Measurements from ENCODE around the gene ALPI.
"Not testable (repeated sequence)": the region's sequence is repeated elsewhere in the genome, so short reads cannot be mapped to it uniquely, and the experiment has no call there.

The ALPI gene

DNA sequence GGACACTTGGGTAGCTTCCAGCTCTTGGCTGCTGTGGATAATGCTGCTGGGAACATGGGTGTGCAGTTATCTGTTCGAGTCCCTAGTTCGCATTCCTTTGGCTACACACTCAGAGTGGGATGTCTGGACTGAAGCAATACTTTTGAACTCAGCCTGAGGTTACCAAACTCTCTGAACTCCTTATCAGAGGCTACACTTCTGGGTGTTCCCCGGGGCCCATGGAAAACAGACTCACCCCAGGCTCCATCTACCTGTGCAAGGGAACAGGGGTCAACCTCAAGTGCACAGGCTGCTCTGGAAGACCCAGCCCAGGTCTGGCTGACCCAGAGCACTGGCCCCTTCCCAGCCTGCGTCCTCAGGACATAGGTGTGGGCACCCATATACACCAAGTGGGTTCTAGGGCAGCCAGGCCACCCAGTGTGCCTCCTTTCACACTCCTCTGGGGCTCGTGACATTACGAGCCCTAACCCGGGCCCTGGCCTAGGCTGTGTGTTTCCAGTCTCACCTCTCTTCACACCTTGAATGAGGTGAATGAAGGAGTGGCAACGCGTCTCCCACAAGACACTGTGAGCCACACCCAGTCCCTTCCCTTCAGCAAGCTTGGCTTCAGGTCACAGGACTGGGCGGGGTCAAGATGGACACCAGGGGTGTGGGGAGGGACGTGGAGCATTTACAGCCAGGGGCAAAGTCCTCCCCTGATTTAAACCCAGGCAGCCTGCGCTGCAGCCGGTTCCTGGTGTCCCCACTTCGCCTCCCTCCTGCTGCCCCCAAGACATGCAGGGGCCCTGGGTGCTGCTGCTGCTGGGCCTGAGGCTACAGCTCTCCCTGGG is at the start of gene ALPI:
Gene ALPI, plus strand, starts transcription at position 728 of the 830 bp plus-strand sequence. Its CDS starts 47 bp downstream, at position 775.
- DNase-seq (ENCODE audit: low read depth in 2 of 2), result no peak

DNA sequence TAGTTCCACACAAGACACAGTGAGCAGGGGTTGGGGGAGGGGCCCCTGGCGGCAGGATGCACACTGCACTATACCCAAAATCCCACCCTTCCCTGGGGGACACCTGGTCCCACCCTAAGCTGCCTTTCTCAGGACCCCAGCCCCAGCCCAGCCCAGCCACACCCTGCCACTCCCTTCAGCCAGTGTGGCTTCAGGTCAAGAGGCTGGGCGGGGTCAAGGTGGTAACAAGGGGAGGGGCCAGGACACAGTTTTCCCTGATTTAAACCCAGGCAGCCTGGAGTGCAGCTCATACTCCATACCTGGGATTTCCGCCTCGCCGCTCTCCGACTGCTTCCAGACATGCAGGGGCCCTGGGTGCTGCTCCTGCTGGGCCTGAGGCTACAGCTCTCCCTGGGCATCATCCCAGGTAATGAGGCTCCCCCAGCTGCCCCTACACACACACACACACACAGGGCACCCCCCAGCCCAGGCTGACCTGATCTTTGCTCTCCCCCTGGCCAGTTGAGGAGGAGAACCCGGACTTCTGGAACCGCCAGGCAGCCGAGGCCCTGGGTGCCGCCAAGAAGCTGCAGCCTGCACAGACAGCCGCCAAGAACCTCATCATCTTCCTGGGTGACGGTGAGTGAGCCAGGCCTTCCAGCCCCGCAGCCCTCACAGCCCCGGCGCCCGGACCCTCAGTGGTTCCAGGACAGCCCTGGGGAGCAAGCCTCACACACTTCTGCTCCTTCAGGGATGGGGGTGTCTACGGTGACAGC is 49.2 kb upstream of the ALPI start, which contains the start of gene ALPG:
Gene ALPG, plus strand, starts transcription at position 289 of the 755 bp plus-strand sequence. Its CDS starts 51 bp downstream, at position 340.
- DNase-seq (ENCODE audit: low read depth in 2 of 2), result no peak

DNA sequence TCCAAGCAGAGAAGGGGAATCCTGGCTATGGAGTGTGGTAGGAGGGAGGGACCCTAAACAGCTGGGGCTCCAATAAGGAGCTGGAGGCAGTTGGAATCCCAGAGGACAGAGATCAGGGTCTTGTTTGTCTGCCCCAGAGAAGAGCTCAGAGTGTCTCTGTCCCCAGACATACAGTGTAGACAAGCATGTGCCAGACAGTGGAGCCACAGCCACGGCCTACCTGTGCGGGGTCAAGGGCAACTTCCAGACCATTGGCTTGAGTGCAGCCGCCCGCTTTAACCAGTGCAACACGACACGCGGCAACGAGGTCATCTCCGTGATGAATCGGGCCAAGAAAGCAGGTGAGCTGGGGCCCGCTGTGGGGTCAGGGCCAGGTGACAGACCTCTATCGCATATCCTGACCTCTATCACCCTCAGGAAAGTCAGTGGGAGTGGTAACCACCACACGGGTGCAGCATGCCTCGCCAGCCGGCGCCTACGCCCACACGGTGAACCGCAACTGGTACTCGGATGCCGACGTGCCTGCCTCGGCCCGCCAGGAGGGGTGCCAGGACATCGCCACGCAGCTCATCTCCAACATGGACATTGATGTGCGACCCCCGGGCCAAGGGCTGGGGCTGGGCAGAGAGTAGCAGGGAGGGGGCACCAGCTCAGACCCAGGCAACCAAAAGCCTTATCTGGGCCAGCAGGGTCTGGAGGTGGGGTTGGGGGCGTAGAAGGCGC is 48.4 kb upstream of the ALPI start:
- DNase-seq (ENCODE audit: low read depth in 2 of 2), result not testable (repeated sequence)

DNA sequence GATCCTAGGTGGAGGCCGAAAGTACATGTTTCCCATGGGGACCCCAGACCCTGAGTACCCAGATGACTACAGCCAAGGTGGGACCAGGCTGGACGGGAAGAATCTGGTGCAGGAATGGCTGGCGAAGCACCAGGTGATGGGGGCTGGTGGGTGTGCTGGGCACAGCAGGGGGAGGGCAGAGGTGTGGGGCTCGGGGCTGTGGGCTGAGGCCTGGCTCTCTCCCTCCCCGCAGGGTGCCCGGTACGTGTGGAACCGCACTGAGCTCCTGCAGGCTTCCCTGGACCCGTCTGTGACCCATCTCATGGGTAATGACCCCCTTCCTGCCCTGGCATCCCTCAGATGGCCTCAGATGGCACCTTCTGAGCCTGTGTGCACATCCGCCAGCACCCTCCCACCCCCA is 47.7 kb upstream of the ALPI start:
- not testable (repeated sequence) for DNase-seq (ENCODE audit: low read depth in 2 of 2)

DNA sequence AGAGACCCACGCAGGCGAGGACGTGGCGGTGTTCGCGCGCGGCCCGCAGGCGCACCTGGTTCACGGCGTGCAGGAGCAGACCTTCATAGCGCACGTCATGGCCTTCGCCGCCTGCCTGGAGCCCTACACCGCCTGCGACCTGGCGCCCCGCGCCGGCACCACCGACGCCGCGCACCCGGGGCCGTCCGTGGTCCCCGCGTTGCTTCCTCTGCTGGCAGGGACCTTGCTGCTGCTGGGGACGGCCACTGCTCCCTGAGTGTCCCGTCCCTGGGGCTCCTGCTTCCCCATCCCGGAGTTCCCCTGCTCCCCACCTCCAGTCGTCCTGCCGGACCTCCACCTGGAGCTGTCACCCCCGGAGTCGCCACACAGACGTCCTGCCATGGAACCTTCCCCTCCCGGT is 46.3 kb upstream of the ALPI start:
- DNase-seq (ENCODE audit: low read depth in 2 of 2), result not testable (repeated sequence)

DNA sequence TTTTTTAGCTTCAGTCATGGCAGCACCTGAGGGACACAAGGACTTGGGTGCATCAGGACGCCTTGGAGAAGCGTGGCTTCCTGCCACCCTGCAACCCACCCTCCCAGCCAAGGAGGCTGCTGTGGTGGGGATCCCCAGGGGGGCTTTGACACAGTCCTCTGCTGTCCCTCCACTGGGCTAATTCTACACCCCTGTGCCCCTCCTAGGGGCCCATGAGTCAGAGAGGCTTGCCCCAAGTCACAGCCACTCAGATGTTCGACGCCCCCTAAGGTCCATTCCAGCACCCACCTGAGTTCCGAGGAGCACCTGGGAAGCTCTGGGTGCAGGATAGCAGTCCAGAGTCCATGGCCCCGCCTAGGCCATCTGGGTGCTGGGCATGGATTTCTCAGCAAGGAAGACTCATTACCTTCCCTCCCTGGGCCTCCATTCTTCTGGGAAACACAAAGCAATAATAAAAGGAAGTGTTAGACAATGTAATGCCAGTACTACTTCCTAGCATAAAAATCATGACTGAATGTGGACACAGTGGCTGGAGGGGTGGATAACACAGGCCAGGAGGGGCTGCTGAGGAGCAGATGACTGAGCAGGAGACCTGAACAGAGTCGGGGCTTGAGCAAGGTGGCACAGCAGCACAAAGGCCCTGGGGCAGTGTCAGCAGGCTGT is 45.6 kb upstream of the ALPI start:
- DNase-seq (ENCODE audit: low read depth in 2 of 2), result no peak

DNA sequence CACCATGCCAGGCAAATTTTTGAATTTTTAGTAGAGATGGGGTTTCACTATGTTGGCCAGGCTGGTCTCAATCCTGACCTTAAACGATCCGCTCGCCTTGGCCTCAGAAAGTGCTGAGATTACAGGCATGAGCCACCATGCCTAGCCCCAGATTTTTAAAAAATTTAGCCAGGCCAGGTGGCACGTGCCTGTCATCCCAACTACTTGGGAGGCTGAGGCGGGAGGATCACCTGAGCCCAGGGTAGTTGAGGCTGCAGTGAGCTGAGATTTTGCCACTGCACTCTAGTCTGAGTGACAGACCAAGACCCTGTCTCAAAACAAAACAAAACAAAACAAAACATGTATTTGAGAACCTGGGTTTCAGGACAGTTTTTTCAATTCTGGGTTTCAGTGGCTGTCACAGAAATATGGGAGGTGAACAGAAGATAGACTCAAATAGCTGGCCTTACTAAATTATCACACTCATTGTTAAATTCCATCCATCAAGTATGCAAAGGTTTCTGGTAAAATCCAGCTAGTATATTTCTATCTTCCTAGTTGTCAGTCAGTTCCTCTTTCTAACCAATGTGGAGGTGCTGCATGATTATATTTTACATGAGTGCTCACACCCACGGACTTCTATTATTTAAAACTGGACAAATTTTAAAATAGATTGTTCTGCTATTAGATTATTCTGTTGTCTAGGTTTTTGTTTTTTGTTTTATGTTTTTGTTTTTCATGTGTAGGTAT is 43.9 kb upstream of the ALPI start:
- DNase-seq (ENCODE audit: low read depth in 2 of 2), result no peak

DNA sequence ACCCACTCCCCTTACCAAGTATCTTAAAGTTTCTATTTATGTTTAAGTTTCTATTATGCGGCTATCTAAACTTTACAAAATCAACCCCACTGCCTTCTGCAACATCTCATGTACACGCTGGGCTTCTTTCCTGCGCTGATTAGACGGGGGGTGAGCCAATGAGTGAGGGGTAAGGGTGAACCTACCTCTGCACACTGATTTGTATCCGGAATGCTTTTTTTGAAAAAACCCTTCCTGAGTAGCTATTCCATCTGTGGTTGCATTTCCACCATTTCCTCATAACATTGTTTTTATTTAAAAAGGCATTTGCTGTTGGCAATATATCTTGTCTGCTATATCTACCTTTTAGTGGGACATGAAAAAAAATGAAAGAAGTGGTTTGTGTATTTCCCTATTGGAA is 43.0 kb upstream of the ALPI start:
- no peak for DNase-seq (ENCODE audit: low read depth in 2 of 2)

DNA sequence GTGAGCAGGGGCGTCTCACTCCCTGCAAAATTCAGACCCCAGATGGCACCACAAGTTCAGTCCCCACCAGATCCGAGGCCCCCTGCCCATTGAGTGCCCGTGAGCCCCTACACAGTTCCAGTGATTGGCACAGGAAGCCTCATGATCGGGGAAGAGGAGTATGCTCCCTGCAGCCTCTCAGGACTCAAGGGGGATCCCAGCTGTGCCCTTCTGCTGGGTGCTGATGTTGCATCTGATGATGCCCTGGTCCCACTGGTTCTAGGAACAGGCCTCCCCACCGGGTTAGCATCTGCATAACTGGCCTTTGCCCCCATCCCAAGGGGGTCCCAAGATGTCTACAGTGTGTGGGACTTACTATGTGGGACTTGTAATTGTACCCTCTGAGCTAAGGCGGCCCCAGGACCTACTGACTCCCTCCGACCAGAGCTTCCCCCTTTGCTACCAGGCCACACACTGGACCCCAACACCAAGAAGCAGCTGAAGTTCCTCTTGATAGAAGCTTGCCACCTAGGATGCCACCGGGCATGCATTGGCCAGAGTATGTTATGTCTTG is 40.7 kb upstream of the ALPI start:
- DNase-seq (ENCODE audit: low read depth in 2 of 2), result no peak

DNA sequence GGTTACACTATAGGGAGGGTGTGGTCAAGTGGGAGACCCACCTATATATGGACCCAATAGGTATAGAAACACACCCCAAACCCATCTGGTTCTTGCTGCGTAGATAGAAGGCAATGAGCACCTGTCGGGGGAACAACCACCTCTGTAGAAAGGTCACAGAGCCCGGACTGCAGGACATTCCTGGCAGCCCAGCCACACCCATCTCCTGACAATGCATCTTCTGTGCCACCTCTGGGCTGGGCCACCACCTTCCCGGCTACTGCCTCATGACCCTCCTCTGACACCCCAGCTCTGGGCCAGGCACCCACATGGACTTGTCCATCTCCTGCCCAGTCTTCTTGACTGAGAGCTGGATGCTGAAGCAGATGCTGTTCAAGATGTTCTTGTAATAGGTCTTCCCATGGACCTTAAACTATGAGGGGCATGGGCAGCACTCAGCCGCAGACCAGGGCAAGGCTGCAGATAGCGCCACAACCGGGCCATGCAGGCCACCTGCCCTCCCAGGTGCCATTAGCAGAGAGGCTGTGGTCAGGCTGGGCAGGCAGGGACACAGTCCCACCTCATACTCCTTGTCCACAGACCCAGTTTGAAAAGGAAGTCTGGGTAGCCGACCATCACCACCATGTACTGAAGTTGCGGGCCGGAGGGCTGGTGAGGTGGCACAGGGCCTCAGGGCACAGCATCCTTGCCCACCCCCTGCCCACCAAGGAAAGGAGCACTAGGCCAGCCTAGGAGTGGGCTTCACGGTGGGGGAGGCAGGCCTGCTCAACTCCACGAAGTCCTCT is 40.0 kb upstream of the ALPI start:
- no peak for DNase-seq (ENCODE audit: low read depth in 2 of 2)

DNA sequence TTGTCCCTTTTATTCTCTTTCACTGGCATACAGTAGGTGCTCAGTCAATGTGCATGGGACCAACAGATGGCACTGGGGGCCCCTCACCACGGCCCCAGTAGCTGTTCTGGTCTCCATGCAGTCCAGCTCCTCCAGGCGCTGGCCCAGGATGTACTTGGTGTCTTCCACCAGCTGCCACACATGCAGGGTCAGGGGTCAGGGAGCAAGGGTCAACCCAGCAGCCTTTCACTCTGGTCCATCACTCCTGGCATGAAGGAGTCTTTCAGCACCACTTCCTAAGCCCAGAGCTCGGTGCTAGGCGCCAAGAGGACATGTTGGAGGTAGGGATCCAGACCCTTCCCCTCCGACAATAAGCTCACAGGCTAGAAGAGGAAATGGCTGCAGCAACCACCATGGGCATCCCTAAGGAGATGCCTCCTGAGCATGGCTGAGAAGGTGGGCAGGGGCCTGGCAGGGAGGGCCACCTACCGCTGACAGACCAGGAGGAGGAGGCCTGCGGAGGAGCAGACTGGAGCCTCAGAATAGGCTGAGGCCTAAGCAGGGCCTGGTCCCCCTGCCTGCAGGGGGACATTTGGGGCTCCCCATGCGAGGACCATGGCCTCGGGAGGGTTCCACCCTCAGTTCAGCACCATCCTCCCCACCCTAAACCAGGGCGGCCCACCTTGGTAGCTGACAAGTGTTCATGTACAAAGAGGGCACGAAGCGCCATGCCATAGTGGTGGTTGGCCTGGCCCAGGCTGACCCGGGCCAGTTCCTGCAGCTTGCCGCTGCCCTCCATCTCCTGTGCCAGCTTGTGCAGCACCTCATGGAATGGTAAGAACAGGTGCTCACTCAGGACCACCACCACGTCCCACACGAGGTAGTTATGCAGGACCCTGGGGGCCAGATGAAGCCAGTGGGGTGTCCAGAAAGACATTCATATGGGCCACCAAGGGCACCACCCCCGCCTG is 39.2 kb upstream of the ALPI start:
- DNase-seq (ENCODE audit: low read depth in 2 of 2), result no peak

DNA sequence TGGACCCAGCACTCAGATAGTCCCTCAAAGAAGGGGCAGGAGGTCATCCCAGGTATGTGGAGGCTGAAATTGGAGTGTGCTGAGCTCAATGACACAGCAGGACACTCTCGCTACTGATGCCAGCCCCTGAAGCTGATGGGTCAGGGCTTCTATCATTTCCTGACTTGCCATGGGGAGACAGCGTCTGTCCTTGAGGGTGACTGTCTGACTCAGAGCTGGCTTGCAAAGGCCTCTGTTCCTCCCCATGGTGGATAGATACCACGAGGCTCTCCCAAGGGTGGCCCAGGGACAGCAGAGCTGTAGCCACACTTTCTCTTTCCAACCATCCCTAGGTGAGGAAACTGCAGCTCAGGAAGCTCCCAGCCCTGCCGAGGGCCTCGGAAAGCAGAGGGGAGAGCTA is 38.5 kb upstream of the ALPI start:
- no peak for DNase-seq (ENCODE audit: low read depth in 2 of 2)

DNA sequence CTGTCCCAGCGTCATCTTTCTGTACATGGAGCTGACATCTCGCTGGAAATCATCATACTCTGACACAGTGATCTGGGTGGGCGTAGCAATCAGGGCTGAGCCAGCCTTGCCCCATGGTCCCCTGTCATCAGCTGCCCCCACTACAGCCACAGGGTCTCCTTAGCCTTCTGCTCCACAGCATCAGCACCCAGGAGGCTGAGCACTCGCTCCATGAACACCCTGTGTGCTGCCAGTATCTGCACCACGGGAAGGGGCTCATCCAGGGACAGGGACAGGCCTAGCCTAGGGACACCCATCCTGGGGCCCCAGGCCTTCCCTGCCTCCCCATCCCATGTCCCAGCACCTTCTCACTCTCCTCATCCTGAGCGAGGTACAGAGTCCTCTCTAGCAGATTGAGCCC is 37.9 kb upstream of the ALPI start:
- DNase-seq (ENCODE audit: low read depth in 2 of 2), result no peak

DNA sequence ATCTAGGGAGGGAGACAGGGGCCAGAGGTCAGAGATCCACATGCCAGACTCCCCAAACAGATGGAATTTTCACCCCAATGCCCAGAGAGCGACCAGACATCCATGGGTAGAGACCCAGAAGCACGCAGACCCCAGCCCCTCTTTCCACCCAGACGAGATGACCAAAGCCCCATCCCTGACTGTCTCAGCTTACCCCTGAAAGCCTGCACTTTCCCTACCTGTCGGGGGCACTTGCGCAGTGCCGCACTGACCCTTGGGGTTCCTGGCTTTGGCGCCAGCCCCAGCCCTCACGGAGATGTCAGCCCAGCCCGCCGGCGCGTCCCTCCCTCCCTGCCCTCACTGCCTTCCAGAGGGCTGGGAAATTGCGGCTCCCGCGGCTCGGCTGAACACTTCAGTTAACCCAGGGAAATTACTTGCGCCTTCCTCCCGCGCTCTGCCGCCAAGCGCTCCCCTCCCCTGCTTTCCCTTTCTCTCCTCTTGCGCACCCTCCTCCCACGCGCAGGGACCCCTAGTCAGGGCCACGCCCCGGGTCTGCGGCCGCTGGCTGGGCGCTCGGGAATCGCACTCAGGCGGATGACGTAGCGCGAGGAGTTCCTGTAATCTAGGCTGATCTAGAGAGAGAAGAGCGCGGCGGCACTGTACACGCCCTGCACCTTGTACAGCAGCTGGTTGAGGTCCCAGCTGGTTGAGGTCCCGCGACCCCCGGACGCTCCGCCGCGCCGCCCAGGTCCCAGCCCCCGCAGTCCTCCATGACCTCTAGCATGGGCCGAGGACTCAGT is 37.3 kb upstream of the ALPI start:
- DNase-seq (ENCODE audit: low read depth in 2 of 2), result no peak

DNA sequence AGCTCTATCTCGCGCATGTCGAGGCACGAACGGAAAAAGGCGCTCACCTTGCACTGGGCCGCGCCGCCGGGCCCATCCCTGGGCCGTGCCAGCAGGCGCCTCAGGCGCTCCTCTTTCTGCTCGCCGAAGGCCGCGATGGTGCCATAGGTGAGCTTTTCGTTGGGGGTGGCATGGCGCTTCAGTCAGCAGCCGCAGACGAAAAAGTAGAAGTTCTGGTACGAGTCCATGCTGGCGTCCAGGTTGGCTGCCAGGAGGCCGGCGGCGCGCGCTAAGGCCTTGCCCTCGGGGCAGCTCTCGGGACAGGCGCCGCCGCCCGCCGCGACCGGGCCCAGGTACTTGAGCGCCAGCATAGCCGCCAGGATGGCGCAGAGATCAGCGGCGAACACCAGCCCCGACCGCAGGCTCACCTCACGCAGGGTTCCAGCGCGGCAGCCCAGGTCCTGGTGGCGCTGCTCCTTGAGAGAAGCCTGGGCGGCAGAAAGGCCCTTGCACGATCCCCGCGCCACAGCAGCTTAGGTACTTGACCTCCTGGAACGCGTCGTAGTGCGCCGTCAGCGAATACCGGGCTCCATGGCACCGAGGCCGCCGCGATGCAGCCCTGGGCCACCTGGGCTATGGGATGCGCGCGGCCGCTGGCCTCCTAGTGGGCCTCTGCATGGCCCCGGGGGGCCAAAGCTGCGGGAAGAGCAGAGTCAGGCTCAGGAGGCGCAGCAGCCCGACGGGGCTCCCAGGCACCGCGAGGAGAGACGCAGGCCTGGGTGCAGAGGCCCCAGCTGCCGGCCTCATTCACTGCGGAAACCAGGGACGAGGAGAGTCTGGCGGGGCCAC is 36.5 kb upstream of the ALPI start:
- no peak for DNase-seq (ENCODE audit: low read depth in 2 of 2)

DNA sequence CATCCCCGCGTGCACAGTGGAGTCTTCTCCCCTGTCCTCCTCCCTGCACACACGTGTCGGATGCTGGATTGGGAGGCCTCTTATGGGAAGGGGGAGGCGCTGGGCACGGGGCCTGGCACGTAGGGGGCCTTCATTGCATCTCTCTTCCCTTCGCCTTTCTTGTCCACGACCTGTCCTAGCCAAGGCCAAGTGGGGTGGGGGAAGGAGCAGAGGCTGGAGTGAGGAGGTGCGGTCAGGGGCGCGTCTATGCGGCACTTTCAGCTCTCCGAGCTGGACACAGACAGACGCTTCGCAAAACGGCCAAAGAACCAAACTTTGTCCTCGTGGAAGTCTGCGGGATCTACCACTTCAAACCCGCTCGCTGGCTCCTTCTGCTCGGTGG is 35.9 kb upstream of the ALPI start:
- DNase-seq (ENCODE audit: low read depth in 2 of 2), result no peak
